PC-3 (cell line): ENCODE data around the gene BORCS5. TPM values are rescaled to one million over a fixed set of nuclear protein-coding genes. Genes with fewer than 3 reads are reported as not detected.

Experiments used
- ATAC-seq: fragments of 200-7000 bp; cut with Tn5 transposase; 2 replicates; pipeline ENCODE4 v1.9.1; 2020; ENCODE audit warnings: mild to moderate bottlenecking, moderate library complexity
- BruUV-seq: library from RNA; stranded (reverse); fragments of 400-500 nt; replicated peaks from 2 replicates; lab custom pipeline; 2021; lab: Mats Ljungman, UMichigan
- CTCF ChIA-PET: fragments of 300-600 bp; sonication (Branson Sonifier 250); formaldehyde crosslinking; loops from one replicate; lab custom pipeline; 2022; ENCODE audit warnings: antibody characterized with exemption; lab: Charles Lee
- POLR2A ChIA-PET: fragments of 300-600 bp; sonication (Branson Sonifier 250); formaldehyde crosslinking; loops from one replicate; lab custom pipeline; 2022; ENCODE audit warnings: antibody characterized with exemption; ENCODE audit not compliant: unreplicated experiment; lab: Charles Lee
- DNase-seq: peaks from one replicate; pipeline ENCODE4 v3.0.0-alpha.2; 2015
- H2AFZ ChIP-seq: fragments of 300-600 bp; sonication (generic); 2 replicates; pipeline ENCODE4 v1.6.0; 2016; ENCODE audit warnings: antibody characterized with exemption, low read length
- H3F3A ChIP-seq: fragments of 300-600 bp; sonication (generic); one replicate; pipeline ENCODE4 v1.6.0; 2017; ENCODE audit warnings: antibody characterized with exemption, low read length, control low read depth, mild to moderate bottlenecking; ENCODE audit not compliant: unreplicated experiment
- H3K27ac ChIP-seq: fragments of 300-600 bp; sonication (generic); 2 replicates; pipeline ENCODE4 v1.5.1; 2016; ENCODE audit warnings: mild to moderate bottlenecking, low read length
- H3K27me3 ChIP-seq: fragments of 300-600 bp; sonication (generic); 2 replicates; pipeline ENCODE4 v1.6.1; 2016; ENCODE audit warnings: low read length, mixed read lengths
- H3K36me3 ChIP-seq: fragments of 300-600 bp; sonication (generic); 2 replicates; pipeline ENCODE4 v1.6.1; 2016; ENCODE audit warnings: low read depth, mixed run types, low read length, mixed read lengths
- H3K4me1 ChIP-seq: fragments of 300-600 bp; sonication (generic); 2 replicates; pipeline ENCODE4 v1.5.1; 2016; ENCODE audit warnings: low read length; ENCODE audit not compliant: insufficient read depth
- H3K4me2 ChIP-seq: fragments of 300-600 bp; sonication (generic); 2 replicates; pipeline ENCODE4 v1.6.0; 2016; ENCODE audit warnings: low read length
- H3K4me3 ChIP-seq: fragments of 300-600 bp; sonication (generic); 2 replicates; pipeline ENCODE4 v1.5.1; 2016; ENCODE audit warnings: mild to moderate bottlenecking, low read length, mixed read lengths
- H3K79me2 ChIP-seq: fragments of 300-600 bp; sonication (generic); 2 replicates; pipeline ENCODE4 v1.6.1; 2017; ENCODE audit warnings: low read length, mixed read lengths
- H3K9ac ChIP-seq: fragments of 300-600 bp; sonication (generic); 2 replicates; pipeline ENCODE4 v1.6.0; 2016; ENCODE audit warnings: mild to moderate bottlenecking, low read length
- H3K9me2 ChIP-seq: fragments of 300-600 bp; sonication (generic); replicated peaks from 2 replicates; pipeline ENCODE4 v1.6.1; 2016; ENCODE audit warnings: mixed run types, low read length, mixed read lengths
- H3K9me3 ChIP-seq: fragments of 300-600 bp; sonication (generic); 2 replicates; pipeline ENCODE4 v1.6.1; 2016; ENCODE audit warnings: low read length, mixed read lengths
- H4K20me1 ChIP-seq: fragments of 300-600 bp; sonication (generic); 2 replicates; pipeline ENCODE4 v1.6.1; 2016; ENCODE audit warnings: low read length, mixed read lengths
- EZH2 ChIP-seq: fragments of 300-600 bp; sonication (generic); IDR thresholded peaks from one replicate; pipeline ENCODE4 v1.6.1; 2017; ENCODE audit warnings: antibody characterized with exemption, mild to moderate bottlenecking, low read length; ENCODE audit not compliant: unreplicated experiment
- EZH2phosphoT487 ChIP-seq: fragments of 300-600 bp; sonication (generic); IDR thresholded peaks from 2 replicates; pipeline ENCODE4 v1.6.1; 2018; ENCODE audit warnings: mild to moderate bottlenecking, antibody characterized with exemption, low read length, borderline replicate concordance
- intact Hi-C: fragments of 100-400 bp; cut with micrococcal nuclease; formaldehyde crosslinking; loops from 2 replicates; pipeline ENCODE4 v1.9.0; 2023
- total RNA-seq: library from RNA; depleted of rRNA; stranded (reverse); fragments of >200 nt; gene quantifications from 2 replicates; pipeline ENCODE4 v1.2.3, GENCODE V29; 2014
- TF ChIP-seq, protein P1 (sequence below): fragments of 300-600 bp; sonication (generic); conservative IDR thresholded peaks from 2 replicates; pipeline ENCODE4 v1.5.1; 2017; ENCODE audit warnings: antibody characterized with exemption, low read depth, mild to moderate bottlenecking, low read length

BORCS5 gene
- total RNA-seq, 1 experiment from 2014 or later, result 2.3 TPM

DNA sequence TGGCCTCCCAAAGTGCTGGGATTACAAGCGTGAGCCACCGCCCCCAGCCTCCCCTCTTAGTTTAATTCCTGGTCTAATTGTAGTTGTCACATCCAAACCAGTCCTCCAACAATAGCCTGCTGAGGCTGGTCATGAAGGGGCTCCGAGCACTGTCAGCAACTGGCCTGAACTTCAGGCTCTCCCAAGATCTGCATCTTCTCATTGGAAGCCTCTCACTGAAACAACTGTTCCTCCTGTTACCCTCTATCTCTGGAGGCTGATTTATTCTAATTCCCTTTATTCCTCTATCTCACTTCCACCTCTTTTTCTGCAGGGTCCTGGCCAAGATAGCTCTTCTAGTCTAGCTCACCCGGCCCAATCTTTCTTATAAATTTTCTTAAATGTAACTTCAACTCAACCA lies 116.3 kb downstream of the BORCS5 start:
- Histone ChIP-seq H3K79me2 (no peaks in the 10 kb centered on the region), H3F3A (no peaks in the 10 kb centered on the region), H4K20me1 (no peaks in the 10 kb centered on the region), H3K9me2 (no peaks in the 10 kb centered on the region), H3K4me2 (no peak overlapping the region), H3K27me3 (no peaks in the 10 kb centered on the region), H3K36me3 (no peaks in the 10 kb centered on the region; the same call in 1 of the 2 replicates), H3K9me3 (no peaks in the 10 kb centered on the region), H3K27ac (no peak overlapping the region), H3K4me1 (peaks cover 22% of the 10 kb centered on the region), H2AFZ (no peak overlapping the region), H3K9ac (no peak overlapping the region), H3K4me3 (no peak overlapping the region)
- intact Hi-C loops, result no loop called here
- ATAC-seq, result no peak
- BruUV-seq, result no TSS peak
- ChIA-PET CTCF (no interaction called here), POLR2A (no interaction called here)
- TF ChIP-seq, protein P1, sequence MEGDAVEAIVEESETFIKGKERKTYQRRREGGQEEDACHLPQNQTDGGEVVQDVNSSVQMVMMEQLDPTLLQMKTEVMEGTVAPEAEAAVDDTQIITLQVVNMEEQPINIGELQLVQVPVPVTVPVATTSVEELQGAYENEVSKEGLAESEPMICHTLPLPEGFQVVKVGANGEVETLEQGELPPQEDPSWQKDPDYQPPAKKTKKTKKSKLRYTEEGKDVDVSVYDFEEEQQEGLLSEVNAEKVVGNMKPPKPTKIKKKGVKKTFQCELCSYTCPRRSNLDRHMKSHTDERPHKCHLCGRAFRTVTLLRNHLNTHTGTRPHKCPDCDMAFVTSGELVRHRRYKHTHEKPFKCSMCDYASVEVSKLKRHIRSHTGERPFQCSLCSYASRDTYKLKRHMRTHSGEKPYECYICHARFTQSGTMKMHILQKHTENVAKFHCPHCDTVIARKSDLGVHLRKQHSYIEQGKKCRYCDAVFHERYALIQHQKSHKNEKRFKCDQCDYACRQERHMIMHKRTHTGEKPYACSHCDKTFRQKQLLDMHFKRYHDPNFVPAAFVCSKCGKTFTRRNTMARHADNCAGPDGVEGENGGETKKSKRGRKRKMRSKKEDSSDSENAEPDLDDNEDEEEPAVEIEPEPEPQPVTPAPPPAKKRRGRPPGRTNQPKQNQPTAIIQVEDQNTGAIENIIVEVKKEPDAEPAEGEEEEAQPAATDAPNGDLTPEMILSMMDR, result no peak
- TF ChIP-seq EZH2phosphoT487 (no peak), EZH2 (no peak)
- DNase-seq, result no peak

DNA sequence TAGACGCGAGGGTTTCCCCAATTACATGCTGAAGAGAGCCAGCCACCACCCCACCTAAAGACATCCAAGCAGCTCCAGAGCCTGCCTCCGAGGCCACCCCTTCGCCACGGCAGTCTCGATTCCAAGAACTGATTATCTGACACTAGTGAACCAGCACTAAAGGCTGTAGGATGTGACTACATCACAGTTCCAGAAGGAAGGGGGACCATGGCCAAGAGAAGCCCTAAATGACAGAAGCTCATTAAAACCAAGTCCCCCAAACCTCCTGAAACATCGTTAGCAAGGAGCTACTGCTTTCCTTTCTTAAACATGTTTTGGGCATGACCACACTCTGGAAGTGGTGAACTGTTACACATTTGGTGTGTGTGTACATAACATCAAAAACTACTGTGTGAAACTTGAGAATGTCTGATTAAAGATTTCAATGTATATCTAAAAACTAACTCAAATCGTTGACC lies 117.6 kb downstream of the BORCS5 start:
- no peak overlapping the region for H3K9ac ChIP-seq
- ChIA-PET POLR2A (no interaction called here), CTCF (no interaction called here)
- intact Hi-C loops, result no loop called here
- no peaks in the 10 kb centered on the region for H4K20me1 ChIP-seq
- ATAC-seq (no peak), DNase-seq (no peak)
- H3F3A ChIP-seq, result no peaks in the 10 kb centered on the region
- no peaks in the 10 kb centered on the region; the same call in 1 of the 2 replicates for H3K36me3 ChIP-seq
- BruUV-seq, result no TSS peak
- no peaks in the 10 kb centered on the region for H3K79me2 ChIP-seq
- H3K27me3 ChIP-seq, result no peaks in the 10 kb centered on the region
- H3K27ac ChIP-seq, result no peak overlapping the region
- TF ChIP-seq, protein P1, result no peak
- TF ChIP-seq EZH2 (no peak), EZH2phosphoT487 (no peak)
- no peaks in the 10 kb centered on the region for H3K9me3 ChIP-seq
- H3K4me2 ChIP-seq, result no peak overlapping the region
- H3K4me3 ChIP-seq, result no peak overlapping the region
- H3K4me1 ChIP-seq, result peaks cover 16% of the 10 kb centered on the region
- H3K9me2 ChIP-seq, result no peaks in the 10 kb centered on the region
- H2AFZ ChIP-seq, result no peak overlapping the region

- no peaks in the 10 kb centered on the region for H3K79me2 ChIP-seq
- H3K27me3 ChIP-seq, result no peaks in the 10 kb centered on the region
- H3K4me3 ChIP-seq, result no peak overlapping the region
- ATAC-seq, result no peak
- no peaks in the 10 kb centered on the region for H4K20me1 ChIP-seq
- H3K4me1 ChIP-seq, result peaks cover 10% of the 10 kb centered on the region
- ChIA-PET CTCF (no interaction called here), POLR2A (no interaction called here)
- no peak for DNase-seq
- TF ChIP-seq EZH2phosphoT487, result no peak
- TF ChIP-seq, protein P1, result no peak
- TF ChIP-seq EZH2, result no peak
- BruUV-seq, result no TSS peak
- H3K9me2 ChIP-seq, result no peaks in the 10 kb centered on the region
- no peaks in the 10 kb centered on the region for H3K9me3 ChIP-seq
- H2AFZ ChIP-seq, result no peak overlapping the region
- no peaks in the 10 kb centered on the region for H3F3A ChIP-seq
- intact Hi-C loops, result no loop called here
- H3K36me3 ChIP-seq, result no peaks in the 10 kb centered on the region; the same call in 1 of the 2 replicates
- no peak overlapping the region for H3K27ac ChIP-seq
- H3K9ac ChIP-seq, result no peak overlapping the region
- no peak overlapping the region for H3K4me2 ChIP-seq
Observed at GRCh38 chr12:12474931-12475795, 118.3 kb downstream of the BORCS5 start.
